NCI-H2029 (cell line): ENCODE results near the gene CXCR5.

Source experiments
- DNase-seq: peaks from one replicate; lab custom pipeline; 2025; lab: John Stamatoyannopoulos, UW

CXCR5 gene

GRCh38 chr11:118928101-118928869, 44.6 kb downstream of the CXCR5 start:
- peak; percentile 87 for DNase-seq

- peak; percentile 74 for DNase-seq
Measured at GRCh38 chr11:118928870-118929500, 45.3 kb downstream of the CXCR5 start.

GRCh38 chr11:118929501-118930093, 45.9 kb downstream of the CXCR5 start:
- peak; percentile 76 for DNase-seq

- DNase-seq = peak; percentile 96
Measured at GRCh38 chr11:118930094-118930712, 46.5 kb downstream of the CXCR5 start.

GRCh38 chr11:118931571-118931970, 47.9 kb downstream of the CXCR5 start:
- no peak for DNase-seq

- no peak for DNase-seq
Measured at GRCh38 chr11:118933486-118933885, 49.8 kb downstream of the CXCR5 start.

- no peak for DNase-seq
Measured at GRCh38 chr11:118935376-118935775, 51.7 kb downstream of the CXCR5 start.

- no peak for DNase-seq
Measured at GRCh38 chr11:118938491-118939403, 55.1 kb downstream of the CXCR5 start.

- DNase-seq = no peak
Measured at GRCh38 chr11:118939404-118939915, 55.8 kb downstream of the CXCR5 start.

- no peak for DNase-seq
Measured at GRCh38 chr11:118939953-118940598, 56.4 kb downstream of the CXCR5 start.

GRCh38 chr11:118947091-118947490, 63.4 kb downstream of the CXCR5 start:
- no peak for DNase-seq
